MM.1S (cell line): Measurements from ENCODE around the gene DCAF6.

Experiments used
- DNase-seq: peaks from one replicate; pipeline ENCODE4 v3.0.0-alpha.2; 2015
- H2AFZ ChIP-seq: fragments of 300-600 bp; sonication (generic); 2 replicates; pipeline ENCODE4 v1.6.0; 2016; ENCODE audit warnings: antibody characterized with exemption, low read length
- H3F3A ChIP-seq: fragments of 300-600 bp; sonication (generic); 2 replicates; pipeline ENCODE4 v1.6.1; 2016; ENCODE audit warnings: mild to moderate bottlenecking, antibody characterized with exemption, low read length, moderate library complexity, mixed read lengths; ENCODE audit not compliant: insufficient read depth
- H3K27ac ChIP-seq: fragments of 300-600 bp; sonication (generic); 2 replicates; pipeline ENCODE4 v1.5.1; 2016; ENCODE audit warnings: mild to moderate bottlenecking, low read length
- H3K27me3 ChIP-seq: fragments of 300-600 bp; sonication (generic); replicated peaks from 2 replicates; pipeline ENCODE4 v1.6.0; 2016; ENCODE audit warnings: low read length; ENCODE audit not compliant: insufficient read depth
- H3K36me3 ChIP-seq: fragments of 300-600 bp; sonication (generic); replicated peaks from 2 replicates; pipeline ENCODE4 v1.6.1; 2016; ENCODE audit warnings: mild to moderate bottlenecking, low read length, mixed read lengths; ENCODE audit not compliant: insufficient read depth
- H3K4me1 ChIP-seq: fragments of 300-600 bp; sonication (generic); 2 replicates; pipeline ENCODE4 v1.6.1; 2016; ENCODE audit warnings: low read length, mixed read lengths
- H3K4me2 ChIP-seq: fragments of 300-600 bp; sonication (generic); 2 replicates; pipeline ENCODE4 v1.6.0; 2016; ENCODE audit warnings: low read depth, low read length
- H3K4me3 ChIP-seq: fragments of 300-600 bp; sonication (generic); 2 replicates; pipeline ENCODE4 v1.5.1; 2016; ENCODE audit warnings: low read length, mixed read lengths
- H3K79me2 ChIP-seq: fragments of 300-600 bp; sonication (generic); 2 replicates; pipeline ENCODE4 v1.6.1; 2016; ENCODE audit warnings: mixed run types, low read length, mixed read lengths
- H3K9ac ChIP-seq: fragments of 300-600 bp; sonication (generic); 2 replicates; pipeline ENCODE4 v1.6.1; 2016; ENCODE audit warnings: low read length, mixed read lengths
- H3K9me2 ChIP-seq: fragments of 300-600 bp; sonication (generic); replicated peaks from 2 replicates; pipeline ENCODE4 v1.6.1; 2016; ENCODE audit warnings: mild to moderate bottlenecking, low read length, mixed read lengths; ENCODE audit not compliant: insufficient read depth
- H3K9me3 ChIP-seq: fragments of 300-600 bp; sonication (generic); replicated peaks from 2 replicates; pipeline ENCODE4 v1.6.1; 2016; ENCODE audit warnings: mild to moderate bottlenecking, low read length, mixed read lengths; ENCODE audit not compliant: insufficient read depth
- H4K20me1 ChIP-seq: fragments of 300-600 bp; sonication (generic); 2 replicates; pipeline ENCODE4 v1.6.1; 2016; ENCODE audit warnings: mild to moderate bottlenecking, low read length, moderate library complexity, mixed read lengths; ENCODE audit not compliant: insufficient read depth
- EZH2 ChIP-seq: fragments of 300-600 bp; sonication (generic); optimal IDR thresholded peaks from 2 replicates; pipeline ENCODE3; 2017; ENCODE audit warnings: low read depth, mild to moderate bottlenecking, antibody characterized with exemption, low read length, mixed read lengths
- EZH2phosphoT487 ChIP-seq: fragments of 300-600 bp; sonication (generic); IDR thresholded peaks from 2 replicates; pipeline ENCODE4 v1.6.1; 2018; ENCODE audit warnings: antibody characterized with exemption, low read length
- TF ChIP-seq, protein P1 (sequence below): fragments of 300-600 bp; sonication (generic); IDR thresholded peaks from 2 replicates; pipeline ENCODE4 v1.5.1; 2016; ENCODE audit warnings: antibody characterized with exemption, low read length, mixed read lengths

Gene DCAF6

DNA sequence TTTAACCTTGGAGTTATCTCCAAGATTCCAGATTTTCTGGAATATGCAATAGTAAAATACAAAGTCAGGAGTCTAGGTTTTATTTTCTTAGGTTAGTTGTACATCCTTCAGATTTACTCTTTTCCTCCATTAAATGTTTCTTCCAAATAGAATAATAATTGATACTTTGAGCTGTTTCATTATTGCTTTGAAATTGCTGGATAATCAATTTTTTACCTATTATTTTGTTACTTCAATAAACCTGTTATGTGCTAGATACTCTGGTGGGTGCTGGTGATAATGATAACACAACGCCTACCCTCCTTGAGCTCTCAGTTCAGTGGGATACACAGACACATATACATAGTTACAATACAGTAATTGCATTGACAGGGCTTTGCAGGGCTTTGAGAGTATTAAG is 120.9 kb downstream of the DCAF6 start:
- TF ChIP-seq, protein P1, sequence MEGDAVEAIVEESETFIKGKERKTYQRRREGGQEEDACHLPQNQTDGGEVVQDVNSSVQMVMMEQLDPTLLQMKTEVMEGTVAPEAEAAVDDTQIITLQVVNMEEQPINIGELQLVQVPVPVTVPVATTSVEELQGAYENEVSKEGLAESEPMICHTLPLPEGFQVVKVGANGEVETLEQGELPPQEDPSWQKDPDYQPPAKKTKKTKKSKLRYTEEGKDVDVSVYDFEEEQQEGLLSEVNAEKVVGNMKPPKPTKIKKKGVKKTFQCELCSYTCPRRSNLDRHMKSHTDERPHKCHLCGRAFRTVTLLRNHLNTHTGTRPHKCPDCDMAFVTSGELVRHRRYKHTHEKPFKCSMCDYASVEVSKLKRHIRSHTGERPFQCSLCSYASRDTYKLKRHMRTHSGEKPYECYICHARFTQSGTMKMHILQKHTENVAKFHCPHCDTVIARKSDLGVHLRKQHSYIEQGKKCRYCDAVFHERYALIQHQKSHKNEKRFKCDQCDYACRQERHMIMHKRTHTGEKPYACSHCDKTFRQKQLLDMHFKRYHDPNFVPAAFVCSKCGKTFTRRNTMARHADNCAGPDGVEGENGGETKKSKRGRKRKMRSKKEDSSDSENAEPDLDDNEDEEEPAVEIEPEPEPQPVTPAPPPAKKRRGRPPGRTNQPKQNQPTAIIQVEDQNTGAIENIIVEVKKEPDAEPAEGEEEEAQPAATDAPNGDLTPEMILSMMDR = no peak
- TF ChIP-seq EZH2 = no peak

DNA sequence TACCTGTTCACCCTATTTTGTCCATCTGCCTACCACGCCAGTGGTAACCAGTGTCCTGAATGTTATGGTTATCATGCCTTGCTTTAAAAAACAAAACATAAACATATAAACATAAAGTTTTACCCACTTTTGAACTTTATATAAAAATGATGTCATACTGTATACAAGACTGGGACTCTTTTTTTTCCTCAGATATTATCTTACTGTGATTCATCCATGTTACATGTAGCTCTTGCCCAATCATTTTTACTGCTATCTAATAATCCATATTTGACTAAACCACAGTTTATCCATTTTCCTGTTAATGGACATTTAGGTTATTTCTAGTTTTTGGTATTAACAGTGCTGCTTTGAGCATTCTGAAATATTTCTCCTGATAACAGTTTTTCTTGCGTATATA is 121.4 kb downstream of the DCAF6 start:
- H2AFZ ChIP-seq = no peak overlapping the region
- no peaks in the 10 kb centered on the region for H3K36me3 ChIP-seq
- H3K4me3 ChIP-seq = no peak overlapping the region
- no peaks in the 10 kb centered on the region for H3K9me2 ChIP-seq
- no peak overlapping the region for H3K9ac ChIP-seq
- H3K4me1 ChIP-seq = peaks cover 6% of the 10 kb centered on the region
- no peak overlapping the region for H3K4me2 ChIP-seq
- no peaks in the 10 kb centered on the region for H4K20me1 ChIP-seq
- DNase-seq = no peak
- H3K79me2 ChIP-seq = no peaks in the 10 kb centered on the region
- no peaks in the 10 kb centered on the region for H3K9me3 ChIP-seq
- H3F3A ChIP-seq = no peaks in the 10 kb centered on the region
- no peak overlapping the region for H3K27ac ChIP-seq
- TF ChIP-seq EZH2phosphoT487 (no peak), EZH2 (no peak)
- TF ChIP-seq, protein P1 = no peak
- H3K27me3 ChIP-seq = no peaks in the 10 kb centered on the region

More for the DNA sequence above, 120.9 kb downstream of the DCAF6 start:
- H4K20me1 ChIP-seq = no peaks in the 10 kb centered on the region
- DNase-seq = no peak
- no peak overlapping the region for H3K4me2 ChIP-seq
- no peaks in the 10 kb centered on the region for H3K9me2 ChIP-seq
- H3K36me3 ChIP-seq = no peaks in the 10 kb centered on the region
- peaks cover 6% of the 10 kb centered on the region for H3K4me1 ChIP-seq
- no peak overlapping the region for H3K27ac ChIP-seq
- no peaks in the 10 kb centered on the region for H3F3A ChIP-seq
- H3K9ac ChIP-seq = no peak overlapping the region
- no peaks in the 10 kb centered on the region for H3K9me3 ChIP-seq
- no peaks in the 10 kb centered on the region for H3K79me2 ChIP-seq
- no peak overlapping the region for H3K4me3 ChIP-seq
- no peak overlapping the region for H2AFZ ChIP-seq
- no peaks in the 10 kb centered on the region for H3K27me3 ChIP-seq

DNA sequence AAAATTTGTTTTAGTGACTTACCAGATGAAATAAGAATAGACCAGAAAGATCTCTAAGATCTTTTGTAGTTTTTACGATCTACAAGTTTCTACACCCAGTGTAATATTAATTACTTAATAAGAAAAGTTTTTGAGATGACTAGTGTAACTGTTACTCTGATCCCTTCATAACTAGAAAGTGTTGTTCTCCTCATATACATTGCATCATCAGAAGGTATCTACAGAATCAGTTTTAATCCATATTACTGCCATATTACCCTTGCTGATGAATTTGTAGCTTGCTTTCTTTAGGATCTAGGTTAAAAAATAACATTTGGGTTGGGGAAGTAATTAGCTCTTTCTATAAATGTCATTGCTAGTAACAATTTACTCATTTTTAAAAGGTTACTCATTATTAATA is 127.7 kb downstream of the DCAF6 start:
- Histone ChIP-seq H3K27me3 (no peaks in the 10 kb centered on the region), H3K36me3 (peaks cover 4% of the 10 kb centered on the region), H3K4me3 (no peak overlapping the region), H3K79me2 (no peaks in the 10 kb centered on the region), H3F3A (no peaks in the 10 kb centered on the region), H3K9me3 (no peaks in the 10 kb centered on the region), H3K4me2 (no peak overlapping the region), H2AFZ (no peak overlapping the region), H3K9ac (no peak overlapping the region), H3K9me2 (no peaks in the 10 kb centered on the region), H3K27ac (no peak overlapping the region), H3K4me1 (no peaks in the 10 kb centered on the region), H4K20me1 (no peaks in the 10 kb centered on the region)
- no peak for DNase-seq
- TF ChIP-seq, protein P1 = no peak
- TF ChIP-seq EZH2phosphoT487 (no peak), EZH2 (no peak)
